AG09319 (cell line): Measurements from ENCODE around the gene CPO.

Experiments
- DNase-seq: peaks from one replicate; pipeline ENCODE4 v3.0.0-alpha.2; 2010; ENCODE audit warnings: low read depth; ENCODE audit errors: extremely low read depth
- CTCF ChIP-seq: IDR thresholded peaks from 2 replicates; pipeline ENCODE4 v1.5.1; 2011; ENCODE audit warnings: low read depth, mild to moderate bottlenecking, inconsistent platforms, low read length, moderate library complexity

The CPO gene

DNA sequence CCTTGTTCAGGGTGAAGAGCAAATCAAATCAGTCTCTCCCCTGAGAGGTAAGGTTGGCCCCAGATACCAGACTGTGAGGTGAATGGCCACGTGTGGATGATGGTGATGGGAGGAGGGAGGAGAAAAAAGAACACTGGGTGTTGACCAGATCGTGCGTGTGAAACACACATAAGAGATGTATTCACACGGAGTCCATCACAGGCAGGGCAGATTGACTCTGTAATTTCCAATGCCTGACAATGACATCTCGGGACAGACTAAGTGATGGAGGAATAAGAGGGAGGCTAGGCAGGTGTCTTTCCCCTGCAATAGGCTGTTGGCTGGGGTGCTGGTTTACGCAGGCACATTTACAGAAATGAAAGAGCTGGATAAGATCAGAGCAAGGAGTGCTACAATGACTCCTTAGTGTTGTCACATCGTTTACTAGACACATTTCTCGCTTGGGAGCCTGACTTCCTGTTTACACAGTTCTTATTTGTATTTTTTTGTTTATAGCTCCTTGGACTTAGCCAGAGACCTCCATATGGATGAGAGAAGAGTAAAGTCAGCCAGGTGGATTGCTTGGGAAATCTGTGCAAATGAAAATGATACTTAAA is 43.1 kb downstream of the CPO start:
- TF ChIP-seq CTCF = no peak
- DNase-seq = no peak

GRCh38 chr2:206983161-206983859 is 44.0 kb downstream of the CPO start:
- no peak for DNase-seq
- no peak for TF ChIP-seq CTCF

DNA sequence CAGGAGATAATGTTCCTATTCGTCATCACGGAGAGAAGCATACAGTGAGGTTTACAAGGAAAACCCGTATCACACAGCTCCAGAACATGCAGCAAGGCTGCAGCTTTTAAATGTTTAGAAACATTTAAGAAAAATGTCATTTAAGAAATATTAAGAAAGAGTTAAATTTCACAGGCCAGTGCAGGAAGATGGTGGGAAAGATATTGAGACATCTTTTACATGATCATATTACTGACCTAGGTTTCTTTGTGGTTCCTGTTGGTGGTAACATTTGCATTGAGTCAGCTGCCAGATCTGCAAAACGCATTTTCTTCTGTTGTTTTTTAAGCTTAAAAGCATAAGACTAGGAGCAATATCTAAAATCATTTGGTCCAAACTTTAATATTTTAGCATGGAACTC is 44.9 kb downstream of the CPO start:
- TF ChIP-seq CTCF = no peak
- no peak for DNase-seq

- DNase-seq = no peak
- no peak for TF ChIP-seq CTCF
Measured at GRCh38 chr2:206986943-206987342, 47.6 kb downstream of the CPO start.

GRCh38 chr2:206987810-206988209 is 48.5 kb downstream of the CPO start:
- TF ChIP-seq CTCF = no peak
- no peak for DNase-seq

- TF ChIP-seq CTCF = no peak
- DNase-seq = no peak
Measured at GRCh38 chr2:206988884-206989283, 49.6 kb downstream of the CPO start.

DNA sequence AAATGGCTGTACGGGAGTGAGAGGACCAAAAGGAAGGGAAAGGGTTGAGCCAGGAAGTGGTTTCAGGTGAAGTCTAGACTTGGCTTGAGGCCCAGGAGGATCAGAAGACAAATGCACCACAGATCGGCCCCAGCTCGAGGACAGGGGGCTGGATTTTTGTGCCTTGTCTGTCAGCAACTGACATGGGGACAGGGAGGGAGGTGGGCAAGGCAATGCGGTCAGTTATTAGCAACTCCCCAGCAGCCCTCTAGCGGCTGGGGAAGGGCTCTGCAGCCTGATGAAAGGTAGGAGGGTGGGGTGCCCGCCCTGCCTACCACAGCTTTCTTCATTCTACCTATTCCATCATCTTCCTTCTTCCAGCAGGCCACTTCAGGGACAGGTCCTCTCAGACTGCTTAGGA is 50.0 kb downstream of the CPO start:
- DNase-seq = no peak
- TF ChIP-seq CTCF = peak; percentile 52
